UCSD-AML1 (cell line): ENCODE data around the gene CRACDL.
"Not testable (repeated sequence)": the region's sequence is repeated elsewhere in the genome, so short reads cannot be mapped to it uniquely, and the experiment has no call there.

Source experiments
- DNase-seq: peaks from one replicate; lab custom pipeline; 2025; ENCODE audit not compliant: unreplicated experiment; lab: John Stamatoyannopoulos, UW

The CRACDL gene

GRCh38 chr2:98907966-98908905 is 27.8 kb downstream of the CRACDL start:
- no peak for DNase-seq

- DNase-seq = no peak
Observed at GRCh38 chr2:98907385-98907784, 28.6 kb downstream of the CRACDL start.

DNA sequence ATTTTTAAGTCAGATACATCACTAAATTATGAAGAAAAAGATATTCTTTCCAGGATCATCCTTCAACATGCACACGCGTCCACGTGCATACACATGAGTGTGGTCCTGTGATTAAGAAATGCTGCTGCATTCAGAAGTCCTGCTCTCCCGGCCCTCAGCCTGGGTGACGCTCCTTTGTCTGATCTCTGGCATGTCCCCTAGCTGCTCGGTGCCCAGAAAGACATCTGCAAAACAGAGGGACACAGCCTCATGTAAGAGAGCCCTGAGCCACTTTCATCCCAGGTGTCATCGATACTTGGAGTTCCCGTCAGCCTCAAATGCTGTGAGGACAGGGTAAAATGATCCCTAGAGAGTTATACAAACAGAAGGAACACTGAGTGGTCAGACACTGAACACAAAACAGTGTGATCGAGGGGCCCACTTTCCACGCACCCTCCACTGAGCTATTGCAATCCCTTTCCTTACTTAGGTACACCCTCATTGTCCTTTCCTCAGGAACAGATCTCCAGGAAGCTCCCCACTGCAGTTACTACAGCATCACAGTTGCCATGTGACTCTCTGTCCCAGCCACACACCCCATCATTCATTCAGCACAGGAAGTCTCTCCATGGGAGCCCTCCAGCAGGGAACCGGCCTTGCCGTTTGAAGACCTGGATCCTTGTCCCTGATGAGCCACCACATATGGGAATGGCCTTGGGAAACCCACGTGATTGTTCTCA is 32.1 kb downstream of the CRACDL start:
- no peak for DNase-seq

- DNase-seq = no peak
Observed at GRCh38 chr2:98903064-98903355, 33.0 kb downstream of the CRACDL start.

DNA sequence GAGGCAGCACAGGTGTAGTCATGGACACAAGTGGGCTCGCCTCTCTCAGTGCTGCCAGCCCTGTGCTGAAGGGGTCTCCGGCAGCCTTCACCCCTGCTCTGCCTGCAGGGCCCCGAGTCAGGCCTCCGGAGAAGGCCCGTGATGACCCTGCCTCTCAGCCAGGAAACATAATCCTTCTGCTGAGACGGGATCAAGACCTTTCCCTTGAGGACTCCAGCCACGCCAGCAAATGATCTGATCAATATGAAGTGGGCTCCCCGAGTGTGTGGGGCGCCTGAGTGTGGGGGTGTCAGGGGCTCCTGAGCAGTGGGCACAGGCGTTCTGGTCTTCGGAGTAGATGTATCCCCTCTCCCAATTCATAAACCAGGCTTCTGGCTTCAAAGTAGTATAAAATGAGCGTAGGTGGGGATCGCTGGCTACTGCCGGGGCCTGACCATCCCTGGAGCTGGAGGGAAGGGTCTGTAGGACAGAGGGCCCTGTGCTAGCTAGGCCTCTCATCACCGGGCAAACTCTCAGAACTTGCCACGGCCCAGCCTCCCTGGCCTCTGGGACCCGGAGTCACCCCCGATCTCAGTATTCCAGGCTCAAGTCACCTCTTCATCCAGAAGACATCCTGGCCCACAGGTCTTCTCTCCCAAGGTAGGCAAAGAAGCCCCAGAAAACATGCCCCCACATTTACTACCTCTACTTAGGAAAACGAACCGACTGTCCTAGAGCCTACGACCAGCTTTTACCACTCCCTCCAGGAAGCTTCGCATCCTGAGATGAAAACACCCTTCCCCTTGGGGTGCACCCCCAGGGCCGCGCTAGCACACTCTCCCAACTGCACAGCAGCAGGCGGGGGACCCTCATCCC is 33.6 kb downstream of the CRACDL start:
- DNase-seq = no peak

DNA sequence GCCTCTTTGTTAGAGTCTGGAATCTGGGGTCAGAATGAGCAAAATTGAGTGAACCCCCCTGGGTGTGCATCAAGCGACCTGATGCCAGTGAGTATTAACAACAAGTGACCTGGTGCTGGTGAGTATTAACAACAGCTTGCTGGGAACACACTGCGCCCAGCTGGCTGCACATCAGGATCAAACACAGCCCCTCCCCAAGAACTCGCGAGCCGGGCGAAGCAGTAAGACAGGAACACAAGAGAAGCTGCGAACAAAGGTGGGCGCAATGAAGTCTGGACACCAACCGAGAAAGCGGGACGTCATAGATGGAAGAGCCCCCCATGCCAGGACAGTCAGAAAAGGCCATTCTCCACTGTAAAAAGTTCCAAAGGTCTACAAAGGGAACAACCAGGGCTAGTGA is 34.3 kb downstream of the CRACDL start:
- no peak for DNase-seq

GRCh38 chr2:98901291-98901690 is 34.7 kb downstream of the CRACDL start:
- DNase-seq = no peak

- no peak for DNase-seq
Observed at GRCh38 chr2:98900721-98901120, 35.3 kb downstream of the CRACDL start.

DNA sequence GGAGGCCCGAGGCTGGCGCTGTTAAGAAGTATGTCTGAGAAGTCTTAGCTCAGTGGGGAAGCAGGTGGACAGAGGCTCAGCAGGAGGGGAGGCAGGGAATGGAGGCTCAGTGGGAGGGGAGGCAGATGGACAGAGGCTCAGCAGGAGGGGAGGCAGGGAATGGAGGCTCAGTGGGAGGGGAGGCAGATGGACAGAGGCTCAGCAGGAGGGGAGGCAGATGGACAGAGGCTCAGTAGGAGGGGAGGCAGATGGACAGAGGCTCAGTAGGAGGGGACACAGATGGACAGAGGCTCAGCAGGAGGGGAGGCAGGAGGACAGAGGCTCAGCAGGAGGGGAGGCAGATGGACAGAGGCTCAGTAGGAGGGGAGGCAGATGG is 36.3 kb downstream of the CRACDL start:
- DNase-seq = not testable (repeated sequence)

- no peak for DNase-seq
Observed at GRCh38 chr2:98899041-98899702, 36.9 kb downstream of the CRACDL start.

DNA sequence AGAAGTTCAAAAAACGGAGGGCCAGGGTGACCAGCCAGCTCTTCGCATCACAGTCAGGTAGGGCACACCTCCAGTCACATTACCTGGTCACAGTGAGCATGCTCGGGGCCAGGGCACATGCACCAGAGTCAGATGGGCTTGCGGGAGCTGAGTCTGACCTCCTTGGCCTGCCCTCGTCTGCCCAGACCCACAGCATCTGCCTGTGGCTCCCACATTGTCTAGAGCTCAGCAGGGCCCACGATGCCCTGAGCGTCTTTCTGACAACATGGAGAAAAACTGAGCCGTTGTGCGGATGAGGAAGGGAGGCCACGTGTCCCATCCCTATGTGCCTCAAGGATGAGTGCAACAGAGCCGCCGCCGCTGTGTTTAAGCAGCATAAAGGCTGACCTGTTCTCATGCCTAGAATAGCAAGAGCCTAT is 37.6 kb downstream of the CRACDL start:
- DNase-seq = no peak

GRCh38 chr2:98897746-98898145 is 38.3 kb downstream of the CRACDL start:
- no peak for DNase-seq

DNA sequence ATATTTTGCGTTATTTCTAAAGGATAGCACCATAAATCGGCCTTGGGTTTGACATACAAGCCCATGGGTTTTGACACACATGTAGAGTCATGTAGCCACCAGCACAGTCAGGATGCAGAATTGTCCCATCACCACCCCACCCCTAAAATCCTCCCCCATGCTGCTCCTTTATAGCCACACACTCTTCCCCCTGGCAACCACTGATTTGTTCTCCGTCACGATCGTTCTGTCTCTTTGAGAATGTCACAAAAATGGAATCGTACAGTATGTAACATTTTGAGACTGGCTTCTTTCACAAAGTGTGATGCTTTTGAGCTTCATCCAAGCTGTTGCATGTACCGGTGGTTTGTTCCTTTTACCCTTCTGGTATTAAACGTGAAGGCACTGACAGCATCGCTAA is 39.1 kb downstream of the CRACDL start:
- DNase-seq = no peak

DNA sequence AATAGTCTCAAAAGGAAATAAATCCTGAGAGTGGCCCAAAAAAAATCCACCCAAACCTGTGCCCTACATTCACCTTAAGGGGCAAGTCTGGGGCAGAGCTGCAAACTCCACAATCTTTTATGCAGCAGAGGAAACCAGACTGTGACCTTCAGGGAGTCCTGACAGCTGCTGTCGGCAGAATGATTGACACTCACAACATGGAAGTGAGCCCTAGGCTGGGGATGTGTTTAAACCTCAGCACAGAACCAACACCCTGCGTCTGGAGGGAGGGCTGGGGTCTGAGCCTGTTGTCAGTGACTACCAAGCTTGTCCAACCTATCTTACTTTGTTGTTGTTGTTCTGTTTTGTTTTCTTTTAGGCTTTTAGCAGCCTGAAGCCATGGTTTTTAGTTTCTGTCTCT is 39.6 kb downstream of the CRACDL start:
- DNase-seq = no peak

GRCh38 chr2:98895901-98896300 is 40.1 kb downstream of the CRACDL start:
- no peak for DNase-seq

GRCh38 chr2:98895221-98895620 is 40.8 kb downstream of the CRACDL start:
- no peak for DNase-seq

DNA sequence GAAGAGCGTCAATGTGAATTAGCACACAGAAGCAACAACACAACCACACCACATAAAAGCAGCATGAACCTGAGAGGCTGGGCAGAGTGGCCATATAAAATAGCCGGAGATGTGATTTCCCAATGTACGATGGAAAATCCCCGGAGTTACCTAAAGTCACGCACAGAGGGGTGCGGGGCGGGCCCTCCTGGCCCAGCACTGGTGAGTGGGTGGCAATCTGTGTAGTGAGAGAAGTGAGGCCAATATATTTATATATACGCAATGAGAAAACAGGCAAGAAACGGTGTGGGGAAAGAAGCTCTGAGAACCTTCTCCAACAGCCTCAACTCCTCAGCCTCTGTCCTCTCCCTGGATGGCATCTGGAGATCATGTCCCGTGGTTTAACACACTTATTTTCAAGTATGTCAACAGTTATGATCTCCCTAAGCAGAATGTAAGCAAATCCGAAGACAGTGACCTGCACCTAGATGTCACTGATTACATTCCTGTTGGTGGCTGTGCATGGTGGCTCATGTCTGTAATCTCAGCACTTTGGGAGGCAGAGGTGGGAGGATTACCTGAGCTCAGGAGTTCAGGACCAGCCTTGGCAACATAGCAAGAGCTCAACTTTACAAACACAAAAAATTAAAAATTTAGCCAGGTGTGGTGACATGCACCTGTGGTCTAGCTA is 41.6 kb downstream of the CRACDL start:
- no peak for DNase-seq

DNA sequence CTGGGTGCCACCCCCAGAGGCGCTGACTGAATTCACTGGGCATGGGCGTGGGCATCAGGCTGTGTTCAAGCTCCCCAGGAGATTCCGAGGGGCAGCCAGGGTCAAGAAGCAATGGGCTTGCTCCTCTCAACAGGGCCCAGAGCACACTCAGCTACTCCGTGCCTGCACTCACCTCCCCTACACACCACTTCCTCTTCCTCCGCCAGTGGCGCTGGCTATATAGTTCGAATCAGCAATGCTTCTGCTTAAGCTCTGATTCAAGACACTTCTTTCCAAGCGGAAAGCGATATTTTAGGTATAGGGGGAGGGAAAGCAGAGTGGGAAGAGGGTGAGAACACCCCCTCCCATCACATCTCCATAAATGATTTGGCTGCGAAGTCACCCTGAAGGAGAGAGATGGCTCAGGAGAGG is 42.1 kb downstream of the CRACDL start:
- DNase-seq = peak; percentile 38

- no peak for DNase-seq
Observed at GRCh38 chr2:98892871-98893270, 43.2 kb downstream of the CRACDL start.

DNA sequence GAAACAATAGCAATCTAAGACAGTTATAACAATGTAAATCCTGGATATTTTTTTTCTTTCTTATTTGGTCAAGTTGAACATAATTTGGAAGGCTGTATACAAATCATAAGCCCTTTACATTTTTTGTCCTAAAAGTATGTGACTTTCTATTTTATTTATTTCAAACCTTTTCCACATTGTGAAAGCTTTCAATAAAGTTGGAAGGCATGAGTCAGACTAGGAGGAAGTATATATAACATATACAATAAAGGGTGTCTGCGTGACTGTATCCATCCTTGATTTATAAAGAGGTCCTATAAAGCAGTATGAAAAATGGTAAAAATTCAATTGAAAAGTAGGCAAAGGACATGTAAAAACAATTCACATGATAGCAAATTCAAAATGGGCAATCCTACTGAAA is 44.4 kb downstream of the CRACDL start:
- DNase-seq = no peak
